Measurements from ENCODE around the gene MED22. TPM values are rescaled to one million over a fixed set of nuclear protein-coding genes. Genes with fewer than 3 reads are reported as not detected.

The MED22 gene
- total RNA-seq, 1 donor from 2014 or later: 49.2 TPM

DNA sequence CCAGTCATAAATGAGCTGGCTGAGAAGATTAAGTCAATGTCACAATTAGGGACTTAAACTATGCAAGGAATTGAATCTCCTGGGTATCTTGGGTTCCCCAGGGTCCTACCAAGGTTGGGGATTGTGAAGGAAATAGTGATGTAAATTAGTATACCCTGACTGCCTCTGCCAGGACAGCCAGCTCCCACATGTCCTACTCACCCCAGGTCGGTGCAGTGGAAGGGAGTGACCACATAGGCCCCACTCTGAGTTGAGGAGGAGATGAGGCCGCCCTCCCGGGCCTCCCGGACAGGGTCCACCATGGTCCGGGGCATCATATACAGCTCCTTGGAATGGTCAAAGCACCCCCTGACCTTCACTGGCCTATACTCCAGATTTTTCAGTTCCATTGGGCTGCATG is 5.6 kb upstream of the MED22 start:
- no peak for DNase-seq (ENCODE audit: low spot score, unreplicated experiment)
- Mint-ChIP-seq H3K4me1 (ENCODE audit: low read depth) (peaks cover 22% of the 10 kb centered on the region), H3K4me3 (ENCODE audit: low read depth) (no peak overlapping the region), H3K27me3 (no peaks in the 10 kb centered on the region), H3K27ac (no peak overlapping the region), H3K9me3 (ENCODE audit: low read depth) (no peaks in the 10 kb centered on the region), H3K36me3 (ENCODE audit: insufficient read depth) (peaks cover 26% of the 10 kb centered on the region)
- TF ChIP-seq, protein P1, sequence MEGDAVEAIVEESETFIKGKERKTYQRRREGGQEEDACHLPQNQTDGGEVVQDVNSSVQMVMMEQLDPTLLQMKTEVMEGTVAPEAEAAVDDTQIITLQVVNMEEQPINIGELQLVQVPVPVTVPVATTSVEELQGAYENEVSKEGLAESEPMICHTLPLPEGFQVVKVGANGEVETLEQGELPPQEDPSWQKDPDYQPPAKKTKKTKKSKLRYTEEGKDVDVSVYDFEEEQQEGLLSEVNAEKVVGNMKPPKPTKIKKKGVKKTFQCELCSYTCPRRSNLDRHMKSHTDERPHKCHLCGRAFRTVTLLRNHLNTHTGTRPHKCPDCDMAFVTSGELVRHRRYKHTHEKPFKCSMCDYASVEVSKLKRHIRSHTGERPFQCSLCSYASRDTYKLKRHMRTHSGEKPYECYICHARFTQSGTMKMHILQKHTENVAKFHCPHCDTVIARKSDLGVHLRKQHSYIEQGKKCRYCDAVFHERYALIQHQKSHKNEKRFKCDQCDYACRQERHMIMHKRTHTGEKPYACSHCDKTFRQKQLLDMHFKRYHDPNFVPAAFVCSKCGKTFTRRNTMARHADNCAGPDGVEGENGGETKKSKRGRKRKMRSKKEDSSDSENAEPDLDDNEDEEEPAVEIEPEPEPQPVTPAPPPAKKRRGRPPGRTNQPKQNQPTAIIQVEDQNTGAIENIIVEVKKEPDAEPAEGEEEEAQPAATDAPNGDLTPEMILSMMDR (IDR thresholded peaks at IDR 0.05; ENCODE audit: unreplicated experiment): no peak

DNA sequence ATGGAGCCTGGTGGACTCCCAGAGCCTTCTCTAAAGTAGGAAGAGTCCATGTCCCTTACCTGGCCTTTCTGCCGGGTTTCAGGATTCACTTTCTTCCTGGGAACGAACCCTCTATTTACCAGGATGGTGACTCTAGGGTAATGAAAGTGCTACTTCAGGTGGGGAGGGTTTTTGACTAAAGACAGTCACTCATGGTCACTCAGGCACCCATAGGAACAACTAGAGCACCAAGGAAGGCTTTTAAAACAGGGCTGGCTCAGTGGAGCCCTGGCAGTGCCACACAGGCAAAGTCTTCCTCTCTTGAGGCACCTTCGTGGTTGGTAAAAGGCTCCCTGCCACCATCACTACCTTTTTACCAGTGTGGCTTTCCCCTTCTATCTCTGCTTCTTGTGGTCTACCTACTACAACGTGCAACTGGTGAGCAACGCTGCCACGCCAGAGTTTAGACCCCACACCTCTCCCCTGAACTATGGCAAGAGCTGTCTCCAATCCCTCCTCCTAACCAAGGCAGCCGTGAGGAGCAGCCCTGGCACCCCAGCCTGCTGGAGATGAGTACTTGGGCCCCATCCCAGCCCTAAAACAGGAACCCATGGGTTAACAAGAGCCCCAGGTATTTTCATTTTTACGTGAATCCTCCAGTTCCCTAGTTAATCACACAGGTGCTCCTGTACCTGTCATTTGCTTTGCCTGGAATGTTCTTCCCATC is 4.9 kb upstream of the MED22 start:
- Mint-ChIP-seq H3K9me3 (ENCODE audit: low read depth) (no peaks in the 10 kb centered on the region), H3K36me3 (ENCODE audit: insufficient read depth) (peaks cover 27% of the 10 kb centered on the region), H3K27ac (peak overlapping the region; percentile 80), H3K4me3 (ENCODE audit: low read depth) (no peak overlapping the region), H3K27me3 (no peaks in the 10 kb centered on the region), H3K4me1 (ENCODE audit: low read depth) (peaks cover 21% of the 10 kb centered on the region)
- DNase-seq (ENCODE audit: low spot score, unreplicated experiment): no peak
- TF ChIP-seq, protein P1 (IDR thresholded peaks at IDR 0.05; ENCODE audit: unreplicated experiment): no peak

DNA sequence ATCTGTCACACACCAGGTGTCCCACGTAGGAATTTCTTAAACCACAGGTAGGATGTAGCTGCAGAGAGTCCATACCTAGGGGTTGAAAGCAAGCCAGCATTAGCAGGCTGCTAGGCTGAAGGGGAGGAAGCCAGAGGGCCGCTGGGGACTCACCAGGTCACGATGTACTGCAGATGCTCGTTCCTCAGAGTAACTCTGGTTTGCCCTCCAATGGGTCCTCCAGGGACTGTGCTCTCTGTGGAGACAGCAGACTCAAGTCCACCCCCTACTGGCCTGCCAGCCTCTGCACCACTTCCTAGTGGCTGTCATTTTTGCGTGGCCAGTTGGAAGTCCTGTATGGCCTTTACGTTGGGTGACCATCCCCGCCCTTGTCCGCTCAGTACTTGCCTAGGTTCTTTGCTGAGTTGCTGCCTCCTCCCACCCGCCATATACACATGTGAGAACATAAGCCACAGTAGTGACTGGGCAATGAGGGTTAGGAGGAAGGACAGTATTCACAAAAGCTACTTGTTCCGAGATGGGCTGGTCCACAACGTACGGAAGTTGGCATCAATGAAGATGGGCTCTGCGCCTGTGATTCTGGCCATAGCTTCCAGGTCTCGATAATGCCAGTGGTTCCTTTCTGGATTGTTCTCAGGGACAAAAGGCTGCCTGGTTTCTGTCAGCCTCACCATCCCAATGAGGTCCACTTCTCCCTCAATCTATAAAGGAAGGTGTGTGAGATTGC is 4.1 kb upstream of the MED22 start:
- TF ChIP-seq, protein P1 (IDR thresholded peaks at IDR 0.05; ENCODE audit: unreplicated experiment): peak; percentile 57
- DNase-seq (ENCODE audit: low spot score, unreplicated experiment): no peak
- Mint-ChIP-seq H3K27ac (peak overlapping the region; percentile 80), H3K4me3 (ENCODE audit: low read depth) (no peak overlapping the region), H3K4me1 (ENCODE audit: low read depth) (peaks cover 17% of the 10 kb centered on the region), H3K27me3 (no peaks in the 10 kb centered on the region), H3K36me3 (ENCODE audit: insufficient read depth) (peaks cover 27% of the 10 kb centered on the region), H3K9me3 (ENCODE audit: low read depth) (no peaks in the 10 kb centered on the region)

- no peak for DNase-seq (ENCODE audit: low spot score, unreplicated experiment)
- no peak overlapping the region for H3K4me3 Mint-ChIP-seq (ENCODE audit: low read depth)
- TF ChIP-seq, protein P1 (IDR thresholded peaks at IDR 0.05; ENCODE audit: unreplicated experiment): no peak
- H3K9me3 Mint-ChIP-seq (ENCODE audit: low read depth): no peaks in the 10 kb centered on the region
- H3K36me3 Mint-ChIP-seq (ENCODE audit: insufficient read depth): peaks cover 27% of the 10 kb centered on the region
- peaks cover 21% of the 10 kb centered on the region for H3K4me1 Mint-ChIP-seq (ENCODE audit: low read depth)
- H3K27me3 Mint-ChIP-seq: no peaks in the 10 kb centered on the region
- no peak overlapping the region for H3K27ac Mint-ChIP-seq
Observed at GRCh38 chr9:133351526-133351907, 3.6 kb upstream of the MED22 start.

DNA sequence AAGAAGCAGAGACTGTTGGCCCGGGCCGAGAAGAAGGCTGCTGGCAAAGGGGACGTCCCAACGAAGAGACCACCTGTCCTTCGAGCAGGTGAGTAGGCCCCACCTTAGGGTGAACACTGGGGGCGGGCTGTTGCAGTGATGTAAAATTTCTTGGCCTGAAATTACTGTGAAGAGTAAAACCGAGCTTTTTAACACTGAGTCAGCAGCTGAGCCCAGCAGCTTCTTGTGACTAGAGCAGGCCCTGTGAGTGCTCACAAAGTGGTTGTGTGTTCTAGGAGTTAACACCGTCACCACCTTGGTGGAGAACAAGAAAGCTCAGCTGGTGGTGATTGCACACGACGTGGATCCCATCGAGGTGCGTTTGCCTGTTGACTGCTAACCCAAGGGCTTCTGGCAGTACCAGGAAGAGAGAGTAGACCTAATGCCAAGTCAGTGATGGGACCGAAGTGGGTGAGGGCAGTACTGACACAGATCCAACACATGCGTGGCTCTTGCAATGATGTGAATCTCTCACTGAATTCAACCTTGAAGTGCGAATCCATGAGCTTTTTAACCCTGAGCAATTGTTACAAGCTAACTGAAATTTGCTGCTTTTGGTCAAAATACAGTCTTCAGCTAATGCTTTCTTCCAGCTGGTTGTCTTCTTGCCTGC is 2.2 kb upstream of the MED22 start:
- peak overlapping the region; percentile 100 for H3K27ac Mint-ChIP-seq
- peaks cover 24% of the 10 kb centered on the region for H3K4me1 Mint-ChIP-seq (ENCODE audit: low read depth)
- H3K4me3 Mint-ChIP-seq (ENCODE audit: low read depth): peak overlapping the region; percentile 100
- no peak for DNase-seq (ENCODE audit: low spot score, unreplicated experiment)
- H3K27me3 Mint-ChIP-seq: no peaks in the 10 kb centered on the region
- H3K36me3 Mint-ChIP-seq (ENCODE audit: insufficient read depth): peaks cover 27% of the 10 kb centered on the region
- H3K9me3 Mint-ChIP-seq (ENCODE audit: low read depth): no peaks in the 10 kb centered on the region
- TF ChIP-seq, protein P1 (IDR thresholded peaks at IDR 0.05; ENCODE audit: unreplicated experiment): no peak

Measured in progenitor cell of endocrine pancreas (in vitro differentiated cells).